Upper lobe of left lung (tissue), 6 donors: ENCODE measurements around the gene CD274. TPM values are rescaled to one million over a fixed set of nuclear protein-coding genes. Genes with fewer than 3 reads are reported as not detected.

Experiments
- ATAC-seq, 2 donors: fragments of 200-7000 bp; cut with Tn5 transposase; one replicate each; pipeline ENCODE4 v1.9.1; 2022; ENCODE audit warnings: mild to moderate bottlenecking in 2 of 2, moderate library complexity in 2 of 2; ENCODE audit not compliant: low FRiP score in 2 of 2
- DNase-seq, 2 donors: peaks; one replicate each; pipeline ENCODE4 v3.0.0-alpha.2; 2019 to 2020
- H3K27ac ChIP-seq, 4 donors: fragments of 200-600 bp; sonication (generic); one replicate each; pipeline ENCODE4 v1.5.1; 2016 to 2019
- H3K27me3 ChIP-seq, 4 donors: fragments of 200-600 bp; sonication (generic); one replicate each; pipeline ENCODE4 v1.5.1; 2017 to 2019
- H3K36me3 ChIP-seq, 4 donors: fragments of 200-600 bp; sonication (generic); one replicate each; pipeline ENCODE4 v1.5.1; 2016 to 2019
- H3K4me1 ChIP-seq, 4 donors: fragments of 200-600 bp; sonication (generic); one replicate each; pipeline ENCODE4 v1.5.1; 2018 to 2019
- H3K4me3 ChIP-seq, 4 donors: fragments of 200-600 bp; sonication (generic); one replicate each; pipeline ENCODE4 v1.5.1; 2017 to 2019; ENCODE audit warnings: mild to moderate bottlenecking in 2 of 4, moderate library complexity in 1 of 4
- H3K9me3 ChIP-seq, 4 donors: fragments of 200-600 bp; sonication (generic); one replicate each; pipeline ENCODE4 v1.5.1; 2018 to 2019
- CTCF ChIP-seq, 6 experiments: fragments of 450-650 bp in 4 of 6; fragments of 200-600 bp in 2 of 6; sonication (generic) in 2 of 6; IDR thresholded peaks; one replicate each; pipeline ENCODE4 v1.5.1; 2016 to 2019; ENCODE audit warnings: antibody characterized with exemption in 6 of 6
- EP300 ChIP-seq, 4 donors: sonication (generic); formaldehyde crosslinking; IDR thresholded peaks; one replicate each; pipeline ENCODE4 v1.5.1; 2017; ENCODE audit warnings: antibody characterized with exemption in 4 of 4, control low read depth in 2 of 4
- POLR2A ChIP-seq, 4 donors: fragments of 450-650 bp; IDR thresholded peaks; one replicate each; pipeline ENCODE4 v1.5.1; 2016 to 2017; ENCODE audit warnings: antibody characterized with exemption in 4 of 4, mild to moderate bottlenecking in 2 of 4
- POLR2AphosphoS5 ChIP-seq, 2 donors: sonication (generic); formaldehyde crosslinking; IDR thresholded peaks; one replicate each; pipeline ENCODE4 v1.5.1; 2017; ENCODE audit warnings: antibody characterized with exemption in 2 of 2
- WGBS, 2 donors: methylation state at CpG; one replicate each; pipeline ENCODE4 v1.1.5; 2017 to 2018; 5-methylcytosine and 5-hydroxymethylcytosine counted together
- total RNA-seq, 6 donors: library from RNA; depleted of rRNA in 4 of 6; stranded (reverse); fragments of >200 nt in 4 of 6; gene quantifications; one replicate each; pipeline versions ENCODE4 v1.1.0 to v1.2.1, GENCODE V29; 2016 to 2021
- donor health status: DM: no; HTN: no; CAD: no; lungs with moderate emphysema.
- donor health status: DM: no; HTN: yes; CAD: no; lungs with severe emphysema.

Gene CD274
- total RNA-seq, 6 donors from 2014 or later: 11.6 to 20.8 (median 14.4) TPM

GRCh38 chr9:5448461-5449435, 1.6 kb upstream of the CD274 start:
- Histone ChIP-seq H3K4me1 (peaks cover 24 to 39% (median 30%) of the 10 kb centered on the region in 4 donors), H3K27me3 (no peaks in the 10 kb centered on the region), H3K27ac (peak overlapping the region; percentile 78 to 89 (median 88)), H3K4me3 (no peak overlapping the region), H3K36me3 (no peaks in the 10 kb centered on the region), H3K9me3 (no peaks in the 10 kb centered on the region)
- TF ChIP-seq CTCF (IDR thresholded peaks at IDR 0.05) (no peak), EP300 (IDR thresholded peaks at IDR 0.05) (no peak), POLR2AphosphoS5 (IDR thresholded peaks at IDR 0.05) (no peak), POLR2A (IDR thresholded peaks at IDR 0.05) (no peak)
- no peak for DNase-seq
- ATAC-seq: no peak
- 81 to 90% methylated on average over 5 of the region's 5 CpGs for WGBS, 2 donors

GRCh38 chr9:5449521-5450358, 602 bp upstream of the CD274 start:
- ATAC-seq (peak in 1 of 2 donors; percentile 37), DNase-seq (peak in 1 of 2 donors; percentile 52)
- H3K36me3 ChIP-seq: no peaks in the 10 kb centered on the region
- H3K4me1 ChIP-seq: peaks cover 24 to 47% (median 38%) of the 10 kb centered on the region in 4 donors
- H3K9me3 ChIP-seq: no peaks in the 10 kb centered on the region
- WGBS, 2 donors: 31 to 32% methylated on average over 15 of the region's 15 CpGs
- TF ChIP-seq EP300 (IDR thresholded peaks at IDR 0.05) (no peak), POLR2A (IDR thresholded peaks at IDR 0.05) (no peak), CTCF (IDR thresholded peaks at IDR 0.05) (no peak), POLR2AphosphoS5 (IDR thresholded peaks at IDR 0.05) (no peak)
- peak overlapping the region; percentile 78 to 89 (median 88) for H3K27ac ChIP-seq
- H3K4me3 ChIP-seq: peak overlapping the region; percentile 46 to 68 (median 65)
- no peaks in the 10 kb centered on the region for H3K27me3 ChIP-seq

DNA sequence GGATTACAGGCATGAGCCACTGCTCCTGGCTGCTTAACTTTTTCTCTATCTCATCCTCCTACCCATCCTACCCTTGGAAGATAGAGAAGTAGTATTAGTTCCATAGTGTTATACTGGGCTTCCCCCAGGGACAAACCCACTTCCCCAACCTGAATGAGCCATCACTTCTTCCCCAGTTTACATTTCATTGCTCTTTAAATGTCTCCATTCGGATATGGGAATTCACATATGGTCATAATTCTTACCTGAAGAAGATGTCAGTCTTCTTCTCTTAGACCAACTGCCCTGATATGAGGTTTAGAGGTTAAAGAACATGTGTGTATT, 1.9 kb downstream of the CD274 start:
- no peak for DNase-seq
- Histone ChIP-seq H3K4me3 (peak overlapping the region in 2 of 4 donors; percentile 6 to 68), H3K27ac (peak overlapping the region in 3 of 4 donors; percentile 87 to 89 (median 88)), H3K36me3 (peaks cover 0 to 6% (median 0%) of the 10 kb centered on the region in 4 donors), H3K4me1 (peaks cover 27 to 54% (median 41%) of the 10 kb centered on the region in 4 donors), H3K9me3 (no peaks in the 10 kb centered on the region), H3K27me3 (no peaks in the 10 kb centered on the region)
- 58 to 69% methylated on average over 1 of the region's 1 CpG for WGBS, 2 donors
- no peak for TF ChIP-seq EP300 (IDR thresholded peaks at IDR 0.05)
- no peak for TF ChIP-seq POLR2A (IDR thresholded peaks at IDR 0.05)
- TF ChIP-seq CTCF (IDR thresholded peaks at IDR 0.05): no peak
- TF ChIP-seq POLR2AphosphoS5 (IDR thresholded peaks at IDR 0.05): no peak
- no peak for ATAC-seq

- ATAC-seq: no peak
- TF ChIP-seq CTCF (IDR thresholded peaks at IDR 0.05) (no peak), POLR2AphosphoS5 (IDR thresholded peaks at IDR 0.05) (no peak), POLR2A (IDR thresholded peaks at IDR 0.05) (no peak), EP300 (IDR thresholded peaks at IDR 0.05) (no peak)
- H3K4me3 ChIP-seq: peak overlapping the region in 1 of 4 donors; percentile 16
- peaks cover 27 to 54% (median 41%) of the 10 kb centered on the region in 4 donors for H3K4me1 ChIP-seq
- WGBS, 2 donors: 59 to 75% methylated on average over 2 of the region's 2 CpGs
- H3K27me3 ChIP-seq: no peaks in the 10 kb centered on the region
- no peaks in the 10 kb centered on the region for H3K9me3 ChIP-seq
- H3K36me3 ChIP-seq: peaks cover 0 to 13% (median 0%) of the 10 kb centered on the region in 4 donors
- no peak for DNase-seq
- H3K27ac ChIP-seq: peak overlapping the region in 2 of 4 donors; percentile 87 to 88
Observed at GRCh38 chr9:5453004-5453403, 2.7 kb downstream of the CD274 start.
